GM19372 (cell line): Measurements from ENCODE around the gene MAP7D1.
"Not testable (repeated sequence)": the region's sequence is repeated elsewhere in the genome, so short reads cannot be mapped to it uniquely, and the experiment has no call there.

Source experiments
- ATAC-seq: cut with Tn5 transposase; IDR thresholded peaks from one replicate; pipeline ENCODE4 v1.9.1; 2021; ENCODE audit warnings: mild to moderate bottlenecking, low read depth, moderate library complexity; ENCODE audit not compliant: unreplicated experiment

Gene MAP7D1

DNA sequence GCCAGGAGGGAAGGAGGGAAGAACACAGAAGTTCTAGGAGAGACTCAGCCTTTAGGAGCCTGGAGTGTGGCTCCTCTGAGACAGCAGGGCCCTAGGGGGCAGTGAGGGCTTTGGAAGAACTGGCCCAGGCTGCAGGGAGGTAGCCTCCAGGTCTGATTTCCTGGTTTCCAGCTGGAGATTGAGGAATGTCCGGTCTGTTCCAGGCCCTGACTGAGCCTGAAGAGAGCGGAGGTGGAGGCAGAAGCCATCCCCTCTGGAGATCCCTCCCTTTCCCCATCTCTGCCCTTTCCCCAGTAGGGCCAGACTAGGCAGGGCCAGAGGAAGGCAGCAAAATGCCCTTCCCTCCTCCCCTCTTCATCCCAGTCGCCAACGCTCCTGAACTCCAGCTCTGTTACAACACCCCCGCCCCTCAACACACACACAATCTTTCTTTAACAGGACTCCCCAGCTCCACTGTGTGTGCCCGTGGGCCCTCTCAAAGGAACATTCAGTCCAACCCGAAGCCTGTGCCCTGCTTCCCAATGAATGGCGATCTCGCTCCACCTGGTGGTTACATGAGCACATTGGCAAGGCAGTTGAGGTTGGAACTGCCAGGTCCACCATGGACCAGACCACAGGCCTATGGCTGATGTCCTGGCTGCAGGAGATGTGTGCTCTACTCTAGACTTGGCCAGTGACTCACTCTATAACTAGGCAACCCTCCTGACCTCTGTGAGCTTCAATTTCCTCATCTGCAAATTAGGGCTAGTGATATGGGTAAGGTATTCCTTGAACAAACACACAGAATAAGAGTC is 32.0 kb downstream of the MAP7D1 start:
- peak; percentile 74 for ATAC-seq

DNA sequence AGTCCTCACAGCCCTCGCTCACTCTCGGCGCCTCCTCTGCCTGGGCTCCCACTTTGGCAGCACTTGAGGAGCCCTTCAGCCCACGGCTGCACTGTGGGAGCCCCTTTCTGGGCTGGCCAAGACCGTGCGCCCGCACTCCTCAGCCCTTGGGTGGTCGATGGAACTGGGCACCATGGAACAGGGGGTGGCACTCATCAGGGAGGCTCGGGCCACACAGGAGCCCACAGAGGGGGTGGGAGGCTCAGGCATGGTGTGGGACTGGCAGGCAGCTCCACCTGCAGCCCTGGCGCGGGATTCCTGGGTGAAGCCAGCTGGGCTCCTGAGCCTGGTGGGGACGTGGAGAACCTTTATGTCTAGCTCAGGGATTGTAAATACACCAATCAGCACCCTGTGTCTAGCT is 40.8 kb downstream of the MAP7D1 start:
- ATAC-seq = not testable (repeated sequence)

DNA sequence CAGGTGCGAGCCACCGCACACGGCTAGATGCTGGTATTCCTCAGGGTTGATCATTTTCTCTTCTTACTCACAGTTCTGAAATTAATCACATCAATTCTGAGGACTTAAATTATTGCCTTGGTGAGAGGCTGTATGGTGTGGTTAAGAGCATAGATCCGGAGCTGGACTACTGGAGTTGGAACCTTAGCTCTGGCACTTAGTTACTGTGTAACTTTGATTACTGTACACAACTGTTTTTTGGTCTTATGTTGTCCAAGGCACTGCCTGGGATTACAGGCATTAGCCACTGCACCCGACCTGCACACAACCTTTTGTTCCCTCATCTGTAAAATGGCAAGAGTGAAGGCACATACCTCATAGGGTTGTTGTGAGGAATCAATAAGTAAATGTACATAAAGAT is 42.7 kb downstream of the MAP7D1 start:
- ATAC-seq = no peak

DNA sequence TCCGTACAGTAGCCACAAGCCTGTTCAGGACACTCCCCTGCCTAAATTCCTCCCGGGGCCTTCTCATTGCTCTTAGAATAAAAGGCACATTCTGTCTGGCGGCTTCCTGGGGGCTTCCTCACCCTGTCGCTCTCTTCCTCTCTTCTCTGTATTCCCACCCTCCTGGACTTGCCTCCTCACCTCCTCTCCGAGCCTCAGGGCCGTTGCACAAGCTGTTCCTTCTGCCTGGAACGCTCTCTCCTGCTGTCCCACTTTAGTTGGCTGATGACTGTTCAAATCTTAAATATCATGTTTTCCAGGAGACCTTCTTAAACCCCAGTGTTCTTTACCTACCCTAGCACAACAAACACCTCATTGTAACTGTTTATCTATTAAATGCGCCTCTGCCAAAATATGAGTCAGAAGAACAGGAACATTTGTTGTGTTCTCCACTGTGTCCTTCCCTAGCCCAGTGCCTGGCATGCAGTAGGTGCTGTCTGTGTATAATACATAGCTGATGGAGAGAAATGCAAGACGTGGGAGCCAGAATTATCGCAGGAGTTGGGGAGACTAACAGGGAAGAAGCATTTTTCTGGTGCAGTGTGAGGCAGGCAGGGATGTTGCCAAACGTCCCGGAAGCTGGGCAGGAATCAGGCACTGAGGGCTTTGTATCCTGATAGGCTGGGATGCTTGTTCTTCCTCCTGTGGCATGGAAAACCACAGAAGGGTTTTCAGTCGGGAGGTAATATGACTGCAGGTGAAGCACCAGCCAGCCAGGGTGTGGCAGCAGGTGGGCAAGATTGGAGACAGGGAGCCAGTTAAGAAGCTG is 44.2 kb downstream of the MAP7D1 start:
- no peak for ATAC-seq

DNA sequence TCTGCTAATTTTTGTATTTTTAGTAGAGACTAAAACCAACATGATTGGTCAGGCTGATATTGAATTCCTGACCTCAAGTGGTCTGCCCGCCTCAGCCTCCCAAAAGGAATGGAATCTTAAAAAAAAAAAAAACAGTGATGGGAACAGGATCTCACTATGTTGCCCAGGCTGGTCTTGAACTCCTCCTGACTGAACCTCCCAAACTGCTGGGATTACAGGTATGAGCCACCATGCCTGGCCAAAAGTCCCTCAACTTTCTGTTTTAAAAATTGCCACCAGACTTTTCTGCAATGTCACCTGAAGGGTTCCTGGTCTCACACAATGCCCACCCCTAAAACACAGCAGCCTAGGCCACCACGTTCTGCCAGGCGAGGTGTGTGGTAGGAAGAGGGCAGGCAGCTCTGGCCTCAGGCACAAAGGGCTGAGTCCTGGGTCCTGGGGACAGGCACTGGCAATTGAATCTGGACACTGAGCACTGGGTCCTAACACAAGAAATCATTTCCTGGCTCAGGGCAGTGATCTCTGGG is 47.1 kb downstream of the MAP7D1 start:
- no peak for ATAC-seq

DNA sequence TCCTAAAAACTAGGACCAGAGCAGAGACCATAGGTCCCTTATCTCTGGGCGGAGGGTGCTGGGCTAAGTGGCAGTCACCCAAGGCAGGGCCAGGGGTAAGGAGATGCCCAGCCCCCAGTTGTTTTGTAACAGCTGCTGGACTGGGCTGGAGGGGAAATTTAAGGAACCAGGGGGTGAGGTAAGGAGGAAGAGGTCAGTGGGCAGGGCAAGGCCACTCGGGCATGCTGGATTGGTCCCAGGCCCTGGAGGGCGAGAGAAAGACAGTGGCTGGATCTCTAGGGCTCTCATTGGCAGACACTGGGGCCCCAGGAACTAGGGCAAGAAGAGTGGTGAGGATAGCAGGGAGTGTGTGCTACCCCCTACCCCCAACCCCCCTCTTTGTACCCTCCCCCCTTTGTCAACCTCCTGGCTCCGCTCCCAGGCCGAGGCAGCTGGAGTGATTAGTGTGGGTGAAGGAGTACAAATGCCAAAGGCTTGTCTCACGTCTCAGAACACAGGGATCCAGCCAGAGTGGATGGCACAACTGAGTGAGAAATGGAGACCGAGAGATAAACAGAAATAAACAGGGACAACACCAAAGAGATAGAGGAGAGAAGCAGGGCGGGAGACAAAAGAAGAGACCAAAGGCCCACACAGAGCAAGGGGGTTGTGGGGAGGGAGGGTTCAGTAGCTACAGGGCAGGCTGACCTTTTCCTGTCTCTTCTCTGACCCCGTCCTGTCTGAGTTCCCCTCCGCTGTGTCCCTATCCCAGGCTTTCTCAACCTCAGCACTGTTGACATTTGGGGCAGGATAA is 47.8 kb downstream of the MAP7D1 start:
- ATAC-seq = no peak

DNA sequence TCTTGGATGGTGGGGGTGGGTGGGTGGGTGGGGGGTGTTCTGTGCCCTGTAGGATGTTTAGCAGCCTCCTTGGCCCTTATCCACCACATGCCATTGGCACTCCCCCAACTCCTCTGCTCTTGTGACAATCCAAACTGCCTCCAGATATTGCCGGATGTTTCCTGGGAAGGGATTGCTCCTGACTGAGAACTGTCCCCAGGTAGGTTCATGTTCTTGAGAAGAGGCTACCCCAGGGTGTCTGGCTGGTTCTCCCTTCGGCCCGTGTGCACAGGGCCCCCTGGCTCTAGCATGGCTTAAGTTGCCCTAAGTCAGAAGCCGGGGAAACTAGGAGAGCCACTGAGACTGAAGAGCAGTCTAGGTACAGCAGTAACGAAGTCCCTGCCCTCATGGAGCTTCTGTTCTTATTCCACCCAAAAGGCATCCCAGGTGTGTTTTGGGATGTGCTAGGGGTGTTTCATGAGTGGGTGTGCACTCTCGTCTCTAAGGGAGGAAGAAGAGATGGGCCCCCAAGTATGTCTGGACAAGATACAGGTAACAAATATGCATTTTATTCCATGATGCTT is 48.5 kb downstream of the MAP7D1 start:
- ATAC-seq = no peak

DNA sequence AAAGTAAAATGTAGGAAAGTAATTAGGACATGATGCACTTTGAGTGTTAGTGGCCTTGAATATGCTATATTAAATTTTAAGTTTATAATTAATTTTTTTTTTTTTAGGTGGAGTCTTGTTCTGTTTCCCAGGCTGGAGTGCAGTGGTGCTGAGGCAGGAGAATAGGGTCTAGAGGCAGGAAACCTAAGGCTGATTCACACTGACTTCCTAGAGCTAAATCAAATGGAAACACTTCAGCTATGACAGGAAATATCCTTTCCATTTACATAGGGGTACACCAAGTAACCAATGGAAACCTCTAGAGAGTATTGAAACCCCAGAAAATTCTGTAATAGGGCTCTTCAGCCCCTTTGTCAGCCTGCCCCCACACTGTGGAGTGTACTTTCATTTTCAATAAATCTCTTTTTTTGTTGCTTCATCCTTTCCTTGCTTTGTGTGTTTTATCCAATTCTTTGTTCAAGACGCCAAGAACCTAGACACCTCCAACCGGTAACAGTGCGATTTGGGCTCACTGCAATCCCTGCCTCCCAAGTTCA is 50.4 kb downstream of the MAP7D1 start:
- no peak for ATAC-seq

DNA sequence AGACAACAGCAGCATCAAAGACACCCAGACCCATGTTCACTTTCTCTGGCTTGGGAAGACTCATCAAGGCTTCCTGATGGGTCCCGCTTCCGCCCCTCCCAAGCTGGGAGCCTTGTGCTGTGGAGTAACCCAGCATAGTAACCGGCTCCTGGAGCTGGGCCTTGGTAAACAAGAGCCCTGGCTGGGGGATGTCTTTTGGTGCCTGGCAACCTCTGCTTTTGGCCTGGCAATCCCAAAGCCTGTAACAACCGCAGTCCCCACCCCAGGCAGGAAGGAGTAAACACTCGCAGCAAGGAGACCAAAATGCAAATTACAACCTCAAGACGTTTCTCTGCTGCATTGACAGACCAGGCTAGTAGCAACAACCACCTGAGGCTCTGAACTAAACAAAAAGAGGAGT is 51.4 kb downstream of the MAP7D1 start:
- no peak for ATAC-seq

DNA sequence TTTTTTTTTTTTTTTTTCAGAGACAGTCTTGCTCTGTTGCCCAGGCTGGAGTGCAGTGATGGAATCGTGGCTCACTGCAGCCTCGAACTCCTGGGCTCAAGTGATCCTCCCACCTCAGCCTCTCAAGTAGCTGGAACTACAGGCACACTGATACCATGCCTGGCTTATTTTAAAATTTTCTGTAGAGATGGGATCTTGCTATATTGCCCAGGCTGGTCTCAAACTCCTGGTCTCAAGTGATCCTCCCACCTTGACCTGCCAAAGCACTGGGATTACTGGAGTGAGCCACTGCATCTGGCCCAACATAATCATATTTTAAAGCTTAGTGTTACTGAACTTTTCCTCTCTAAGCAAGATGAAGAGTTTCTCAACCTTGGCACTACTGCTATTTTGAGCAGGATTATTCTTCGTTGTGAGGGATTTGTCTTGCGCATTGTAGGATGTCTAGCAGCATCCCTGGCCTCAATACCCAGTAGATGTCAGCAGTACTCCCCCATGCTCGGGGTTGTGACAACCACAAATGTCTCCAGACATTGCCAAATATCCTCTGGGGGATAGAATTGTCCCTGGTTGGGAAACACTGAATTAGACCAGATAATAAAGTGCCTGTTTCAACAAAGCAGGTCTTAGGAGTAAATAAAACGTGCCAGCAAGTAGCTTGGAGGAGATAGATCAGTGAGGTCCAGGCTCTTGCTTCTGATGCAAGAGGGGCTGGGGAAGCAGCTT is 53.2 kb downstream of the MAP7D1 start:
- ATAC-seq = no peak

DNA sequence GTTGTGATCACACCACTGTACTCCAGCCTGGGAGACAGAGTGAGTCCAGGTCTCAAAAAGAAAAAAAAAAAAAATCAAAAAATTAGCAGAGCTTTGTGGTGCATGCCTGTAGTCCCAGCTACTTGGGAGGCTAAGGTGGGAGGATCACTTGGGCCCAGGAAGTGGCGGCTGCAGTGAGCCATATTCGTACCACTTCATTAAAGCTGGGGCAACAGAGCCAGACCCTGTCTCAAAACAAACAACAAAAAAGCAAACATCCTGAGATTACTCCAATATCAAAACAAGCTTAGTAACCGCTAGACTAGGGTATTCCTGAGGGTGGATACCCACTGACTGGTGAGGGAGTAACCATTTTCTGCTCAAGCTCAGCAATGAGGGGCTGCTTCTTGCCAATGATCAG is 55.3 kb downstream of the MAP7D1 start:
- ATAC-seq = no peak

DNA sequence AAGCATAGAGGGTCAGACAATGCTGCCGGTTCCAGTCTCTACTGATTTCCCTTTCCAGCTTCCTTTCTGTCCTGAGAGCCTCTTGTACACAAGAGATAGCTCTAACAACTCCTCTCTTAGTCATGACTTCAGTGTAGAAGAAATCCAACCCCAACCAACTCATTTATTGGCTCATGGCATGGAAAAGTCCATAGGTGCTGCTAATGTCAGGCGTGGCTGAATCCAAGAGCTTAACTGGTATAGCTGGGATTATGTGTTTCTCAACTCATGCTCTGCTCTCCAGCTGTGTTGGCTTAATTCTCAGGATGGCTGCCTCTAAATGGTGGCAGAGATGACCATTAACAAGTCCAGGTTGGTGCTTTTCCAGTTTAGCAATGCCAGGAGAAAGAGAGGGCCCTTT is 55.9 kb downstream of the MAP7D1 start:
- ATAC-seq = no peak

DNA sequence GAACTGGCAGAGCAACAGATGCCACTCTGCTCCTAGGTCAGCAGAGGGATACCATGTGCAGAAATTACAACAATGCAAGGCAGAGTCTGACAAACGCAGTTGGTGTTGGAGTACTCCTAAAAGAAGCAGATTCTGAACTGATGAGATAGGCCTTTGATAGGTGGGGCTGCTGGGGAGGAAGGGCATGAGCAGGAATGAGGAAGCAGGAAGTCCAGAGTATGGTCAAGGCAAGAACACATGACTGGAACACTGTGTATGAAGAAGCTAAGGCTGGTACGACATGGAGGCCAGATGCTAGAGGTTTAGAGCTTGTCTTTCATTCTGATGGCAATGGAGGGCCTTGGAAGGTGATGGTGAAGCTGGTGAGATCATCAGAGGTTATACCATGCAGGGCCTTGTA is 56.8 kb downstream of the MAP7D1 start:
- no peak for ATAC-seq

DNA sequence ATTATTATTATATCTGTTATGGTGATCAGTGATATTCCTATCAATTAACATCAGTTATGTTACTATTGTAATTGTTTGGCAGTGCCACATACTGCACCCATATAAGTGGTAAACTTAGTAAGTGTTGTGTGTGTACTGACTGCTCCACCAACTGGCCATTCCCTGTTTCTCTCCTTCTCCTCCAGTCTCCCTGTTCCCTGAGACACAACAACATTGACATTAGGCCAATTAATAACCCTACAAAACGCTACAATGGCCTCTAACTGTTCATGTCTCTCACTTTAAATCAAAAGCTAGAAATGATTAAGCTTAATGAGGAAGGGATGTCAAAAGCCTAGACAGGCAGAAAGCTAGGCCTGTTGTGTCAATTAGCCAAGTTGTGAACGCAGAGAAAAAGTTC is 61.7 kb downstream of the MAP7D1 start:
- ATAC-seq = no peak

DNA sequence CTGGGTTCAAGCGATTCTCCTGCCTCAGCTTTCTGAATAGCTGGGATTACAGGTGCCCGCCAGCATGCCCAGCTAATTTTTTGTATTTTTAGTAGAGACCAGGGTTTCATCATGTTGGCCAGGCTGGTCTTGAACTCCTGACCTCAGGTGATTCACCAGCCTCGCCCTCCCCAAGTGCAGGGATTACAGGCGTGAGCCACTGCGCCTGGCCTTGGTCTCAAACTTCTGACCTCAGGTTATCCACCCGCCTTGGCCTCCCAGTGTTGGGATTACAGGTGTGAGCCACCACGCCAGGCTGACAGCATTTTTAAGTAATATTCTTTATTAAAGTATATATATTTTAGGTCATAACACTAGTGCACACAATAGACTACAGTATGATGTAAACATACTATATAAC is 65.9 kb downstream of the MAP7D1 start:
- not testable (repeated sequence) for ATAC-seq

DNA sequence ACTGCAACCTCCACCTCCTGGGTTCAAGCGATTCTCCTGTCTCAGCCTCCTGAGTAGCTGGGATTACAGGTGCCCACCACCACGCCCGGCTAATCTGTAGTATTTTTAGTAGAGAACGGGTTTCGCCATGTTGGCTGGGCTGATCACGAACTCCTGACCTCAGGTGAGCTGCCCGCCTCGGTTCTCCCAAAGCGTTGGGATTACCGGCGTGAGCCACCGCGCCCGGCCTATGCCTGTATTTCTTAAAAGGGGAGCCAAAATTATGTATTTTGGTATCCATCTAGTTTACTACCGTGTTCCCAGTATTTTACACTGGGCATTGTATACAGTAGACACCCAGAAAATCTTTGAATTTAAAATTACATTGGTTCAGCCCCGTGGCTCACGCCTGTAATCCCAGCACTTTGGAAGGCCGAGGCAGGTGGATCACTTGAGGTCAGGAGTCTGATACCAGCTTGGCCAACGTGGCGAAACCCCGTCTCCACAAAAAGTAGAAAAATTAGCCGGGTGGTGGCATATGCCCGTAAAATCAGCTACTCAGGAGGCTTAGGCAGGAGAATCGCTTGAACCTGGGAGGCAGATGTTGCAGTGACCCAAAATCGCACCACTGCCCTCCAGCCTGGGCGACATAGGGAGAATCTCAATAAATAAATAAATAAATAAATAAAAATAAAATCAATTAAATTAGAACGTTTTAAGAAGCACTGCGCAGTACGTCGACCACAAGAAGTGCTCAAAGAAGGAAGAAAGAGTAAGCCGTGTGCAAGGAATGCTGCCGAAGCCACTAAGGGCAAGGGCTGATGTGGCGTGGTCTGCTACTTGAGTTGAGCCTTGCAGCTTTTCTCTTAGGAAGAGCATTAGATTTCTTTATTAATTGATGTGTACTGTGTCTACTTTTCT is 66.8 kb downstream of the MAP7D1 start:
- no peak for ATAC-seq

DNA sequence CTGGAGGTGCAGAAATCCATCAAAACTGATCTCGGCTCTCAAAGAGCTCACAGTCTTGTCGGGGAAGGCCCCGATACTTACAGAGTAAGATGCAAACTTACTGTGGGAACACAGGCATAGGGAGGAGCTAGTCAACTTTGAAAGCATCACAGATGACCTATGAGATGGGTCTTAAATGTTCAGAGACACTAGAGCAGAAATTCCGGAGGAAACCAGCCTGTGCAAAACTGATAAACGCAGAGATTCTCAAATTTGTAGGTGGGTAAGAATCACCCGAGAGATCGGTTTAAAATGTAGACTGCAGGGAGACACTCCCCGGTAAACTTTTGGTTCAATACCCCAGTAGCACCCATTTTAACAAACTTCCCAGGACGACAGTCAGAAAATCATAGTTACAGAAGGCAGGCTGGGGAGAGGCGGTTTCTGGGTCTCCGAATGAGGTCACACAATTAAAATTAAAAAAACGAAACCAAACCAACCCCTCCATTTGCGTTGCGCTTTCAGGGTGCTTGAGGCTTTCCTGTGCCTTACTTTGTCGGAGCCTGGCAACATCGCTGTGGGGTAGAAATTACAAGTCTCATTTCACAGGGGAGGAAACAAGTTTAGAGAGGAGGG is 67.5 kb downstream of the MAP7D1 start:
- ATAC-seq = peak; percentile 12

DNA sequence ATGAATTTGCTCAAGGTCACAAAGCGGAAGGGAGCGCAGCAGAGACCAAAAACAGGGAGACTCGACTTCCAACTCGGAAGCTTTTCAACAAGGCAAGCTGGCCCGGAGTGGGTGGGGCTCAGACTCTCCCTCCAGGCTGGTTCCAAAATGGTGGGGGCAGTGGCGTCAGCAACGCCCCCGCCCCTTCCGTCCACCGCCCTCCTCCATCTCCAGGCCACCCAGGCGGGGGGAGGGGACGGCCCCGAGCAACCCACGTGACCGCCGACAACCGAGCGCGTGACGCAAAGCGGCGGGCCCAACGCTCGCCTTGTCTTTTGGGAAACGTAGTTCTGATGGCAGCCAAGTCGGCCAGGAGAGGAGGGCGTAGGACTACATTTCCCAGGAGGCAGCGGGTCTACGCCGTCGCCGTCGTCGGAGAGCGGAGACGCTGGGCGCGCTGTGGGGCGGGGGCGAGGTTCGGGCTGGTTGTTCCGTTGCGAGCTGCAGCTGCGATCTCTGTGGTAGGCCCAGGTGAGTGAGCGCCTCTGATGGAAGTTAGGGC is 68.1 kb downstream of the MAP7D1 start, which contains the start of gene THRAP3:
Gene THRAP3, plus strand, starts transcription at position 448 of the 541 bp plus-strand sequence. CDS start 58,121 bp downstream, outside the sequence.
- peak; percentile 91 for ATAC-seq
